Measurements from ENCODE around the gene SLC29A2. TPM values are rescaled to one million over a fixed set of nuclear protein-coding genes. Genes with fewer than 3 reads are reported as not detected.

Gene SLC29A2
- total and polyA plus RNA-seq, 12 donors: 0.48 to 4.7 (median 1.3) TPM; not detected in 1

DNA sequence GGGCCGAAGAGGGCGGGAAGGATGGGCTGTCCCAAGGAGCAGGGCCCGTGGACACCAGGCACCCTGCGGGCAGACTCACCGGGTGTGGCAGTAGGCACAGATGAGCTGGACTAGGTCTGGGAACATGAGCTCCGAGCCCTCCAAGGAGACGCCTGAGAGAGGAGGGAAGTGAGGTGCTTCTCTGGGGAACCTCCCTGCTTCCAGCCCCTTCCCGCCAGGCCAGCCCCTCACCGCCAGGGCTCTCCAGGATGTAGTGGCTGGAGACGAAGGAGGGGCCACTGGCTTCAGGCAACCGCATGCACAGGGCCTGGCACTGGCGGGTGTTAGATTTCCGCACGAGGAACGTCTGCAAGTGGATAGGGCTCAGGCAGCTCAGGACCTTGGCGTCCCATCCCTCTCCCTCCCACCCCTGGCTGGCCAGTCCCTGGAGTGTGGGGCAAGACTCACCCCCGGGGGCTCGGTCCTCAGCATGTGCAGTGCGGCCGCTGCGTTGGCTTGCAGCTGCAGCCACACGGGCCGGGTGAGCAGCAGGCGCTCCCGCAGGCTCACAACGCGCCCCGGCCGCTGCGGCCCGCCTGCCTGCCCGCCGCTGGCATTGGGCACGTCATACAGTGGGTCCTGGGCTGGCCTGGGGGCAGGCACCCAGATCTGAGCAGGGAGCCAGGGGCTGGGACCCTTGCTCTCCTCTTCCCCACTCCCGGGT lies 35.9 kb downstream of the SLC29A2 start:
- Histone ChIP-seq H3K9me3 (replicated peaks in 1 of 3) (no peaks in the 10 kb centered on the region), H3K36me3 (replicated peaks in 1 of 2) (peaks cover 0 to 28% of the 10 kb centered on the region in 2 donors), H3K27me3 (no peaks in the 10 kb centered on the region), H3K4me3 (peak overlapping the region in 3 of 4 donors; percentile 25 to 84 (median 54)), H3K27ac (peak overlapping the region in 4 of 5 donors; percentile 20 to 87 (median 58)), H3K4me1 (replicated peaks in 1 of 2) (peaks cover 10 to 22% of the 10 kb centered on the region in 2 donors)
- intact Hi-C loops (cut with DNase I): no loop called here
- peak in 4 of 7 donors; percentile 35 to 65 (median 46) for DNase-seq
- TF ChIP-seq, protein P1, sequence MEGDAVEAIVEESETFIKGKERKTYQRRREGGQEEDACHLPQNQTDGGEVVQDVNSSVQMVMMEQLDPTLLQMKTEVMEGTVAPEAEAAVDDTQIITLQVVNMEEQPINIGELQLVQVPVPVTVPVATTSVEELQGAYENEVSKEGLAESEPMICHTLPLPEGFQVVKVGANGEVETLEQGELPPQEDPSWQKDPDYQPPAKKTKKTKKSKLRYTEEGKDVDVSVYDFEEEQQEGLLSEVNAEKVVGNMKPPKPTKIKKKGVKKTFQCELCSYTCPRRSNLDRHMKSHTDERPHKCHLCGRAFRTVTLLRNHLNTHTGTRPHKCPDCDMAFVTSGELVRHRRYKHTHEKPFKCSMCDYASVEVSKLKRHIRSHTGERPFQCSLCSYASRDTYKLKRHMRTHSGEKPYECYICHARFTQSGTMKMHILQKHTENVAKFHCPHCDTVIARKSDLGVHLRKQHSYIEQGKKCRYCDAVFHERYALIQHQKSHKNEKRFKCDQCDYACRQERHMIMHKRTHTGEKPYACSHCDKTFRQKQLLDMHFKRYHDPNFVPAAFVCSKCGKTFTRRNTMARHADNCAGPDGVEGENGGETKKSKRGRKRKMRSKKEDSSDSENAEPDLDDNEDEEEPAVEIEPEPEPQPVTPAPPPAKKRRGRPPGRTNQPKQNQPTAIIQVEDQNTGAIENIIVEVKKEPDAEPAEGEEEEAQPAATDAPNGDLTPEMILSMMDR (IDR thresholded peaks at IDR 0.05): no peak
- TF ChIP-seq POLR2A (IDR thresholded peaks at IDR 0.05): no peak
- WGBS, 4 donors: 10 to 28% (median 13%) methylated on average over 9 to 35 of the region's 35 CpGs

DNA sequence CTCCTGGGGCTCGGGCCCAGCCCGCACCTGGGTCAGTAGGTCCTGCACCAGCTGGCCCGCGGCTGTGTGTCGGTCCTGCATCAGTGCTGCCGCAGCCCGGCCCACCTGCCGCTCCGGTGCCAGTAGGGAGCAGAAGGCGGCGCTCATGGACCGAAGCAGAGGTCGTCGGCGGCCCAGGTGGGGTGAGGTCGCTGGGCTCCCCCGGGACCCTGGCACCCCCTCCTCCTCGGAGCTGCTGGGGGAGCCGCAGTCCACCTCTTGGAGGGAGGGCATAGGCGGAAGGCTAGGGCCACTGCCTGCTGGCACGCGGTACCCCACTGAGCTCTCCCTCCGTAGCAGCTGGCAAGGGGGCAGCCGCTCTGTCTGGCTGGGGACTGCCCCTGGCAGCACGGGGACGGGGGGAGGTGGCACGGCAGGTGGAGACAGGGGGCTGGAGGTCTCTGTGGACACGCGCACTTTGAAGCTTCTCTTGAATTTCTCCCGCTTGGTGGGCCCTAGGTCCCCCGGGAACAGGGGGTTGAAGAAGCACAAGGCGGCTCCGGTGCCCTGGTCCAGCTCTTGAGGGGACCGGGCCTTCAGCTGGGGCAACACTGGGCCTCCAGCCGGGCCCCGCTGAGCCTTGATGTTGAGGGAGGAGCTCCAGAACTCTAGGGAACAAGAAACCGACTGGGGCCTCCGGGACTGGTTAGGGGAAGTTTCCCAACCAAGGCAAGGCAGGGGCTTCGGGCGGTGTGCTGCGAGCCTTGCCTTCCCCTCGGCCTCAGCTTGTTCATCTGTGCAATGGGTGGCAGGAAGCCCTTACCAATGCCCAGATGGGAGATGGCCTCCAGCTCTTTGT lies 36.7 kb downstream of the SLC29A2 start:
- WGBS, 4 donors: 75 to 83% (median 82%) methylated on average over 13 to 42 of the region's 42 CpGs
- intact Hi-C loops (cut with DNase I): no loop called here
- Histone ChIP-seq H3K27me3 (no peaks in the 10 kb centered on the region), H3K4me3 (peak overlapping the region in 1 of 4 donors; percentile 84), H3K36me3 (replicated peaks in 1 of 2) (peaks cover 0 to 19% of the 10 kb centered on the region in 2 donors), H3K27ac (no peak overlapping the region), H3K4me1 (replicated peaks in 1 of 2) (peaks cover 10 to 22% of the 10 kb centered on the region in 2 donors), H3K9me3 (replicated peaks in 1 of 3) (no peaks in the 10 kb centered on the region)
- DNase-seq: peak in 2 of 7 donors; percentile 21 to 22
- TF ChIP-seq, protein P1 (IDR thresholded peaks at IDR 0.05): no peak
- TF ChIP-seq POLR2A (IDR thresholded peaks at IDR 0.05): no peak

DNA sequence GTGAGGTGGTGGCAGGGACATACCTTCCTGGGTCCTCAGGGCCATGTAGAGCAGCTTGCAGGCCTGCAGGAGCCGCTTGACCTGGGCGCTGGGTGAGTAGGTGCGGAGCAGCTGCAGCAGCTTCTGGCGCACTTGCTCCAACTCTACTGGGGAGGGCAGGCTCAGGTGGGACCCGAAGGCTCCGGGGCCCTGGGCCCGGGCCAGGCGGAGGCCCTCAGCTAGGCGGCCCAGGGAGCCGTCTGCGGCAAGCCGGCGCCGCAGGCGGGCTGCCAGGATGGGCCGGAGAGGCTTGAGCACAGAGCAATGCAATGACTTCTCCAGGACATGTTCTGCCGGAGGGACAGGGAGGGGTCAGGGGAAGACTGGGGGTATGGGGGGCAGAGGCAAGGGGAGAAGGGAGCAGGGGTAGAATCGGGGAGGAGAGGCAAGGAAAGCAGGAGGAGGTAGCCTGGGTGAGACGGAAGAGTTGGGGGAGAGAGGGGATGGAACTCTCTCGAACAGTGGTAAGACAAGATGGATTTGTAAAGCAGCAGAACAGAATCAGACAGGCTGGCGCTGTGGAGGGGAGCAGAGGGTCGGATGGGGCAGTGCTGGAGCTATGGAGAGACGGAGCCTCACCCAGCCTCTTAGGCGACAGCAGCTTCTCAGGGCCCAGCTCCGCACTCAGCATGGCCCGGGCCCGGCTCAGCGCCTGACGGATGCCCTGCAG lies 37.5 kb downstream of the SLC29A2 start:
- intact Hi-C loops (cut with DNase I): no loop called here
- H3K36me3 ChIP-seq (replicated peaks in 1 of 2): peaks cover 0 to 11% of the 10 kb centered on the region in 2 donors

More for the DNA sequence above, 37.5 kb downstream of the SLC29A2 start:
- no peak for TF ChIP-seq POLR2A (IDR thresholded peaks at IDR 0.05)
- TF ChIP-seq, protein P1 (IDR thresholded peaks at IDR 0.05): no peak
- Histone ChIP-seq H3K9me3 (replicated peaks in 1 of 3) (no peaks in the 10 kb centered on the region), H3K4me1 (replicated peaks in 1 of 2) (peaks cover 10 to 22% of the 10 kb centered on the region in 2 donors), H3K27ac (no peak overlapping the region), H3K27me3 (no peaks in the 10 kb centered on the region), H3K4me3 (no peak overlapping the region)
- DNase-seq: peak in 1 of 7 donors; percentile 13
- WGBS, 4 donors: 87 to 88% (median 87%) methylated on average over 11 to 29 of the region's 29 CpGs
